ENCODE results near the gene HSD17B13. TPM values are rescaled to one million over a fixed set of nuclear protein-coding genes. Genes with fewer than 3 reads are reported as not detected.
"Not testable (repeated sequence)": the region's sequence is repeated elsewhere in the genome, so short reads cannot be mapped to it uniquely, and the experiment has no call there.

HSD17B13 gene
- total and polyA plus RNA-seq, 5 donors, result 0.09 to 0.14 (median 0.12) TPM; not detected in 1

DNA sequence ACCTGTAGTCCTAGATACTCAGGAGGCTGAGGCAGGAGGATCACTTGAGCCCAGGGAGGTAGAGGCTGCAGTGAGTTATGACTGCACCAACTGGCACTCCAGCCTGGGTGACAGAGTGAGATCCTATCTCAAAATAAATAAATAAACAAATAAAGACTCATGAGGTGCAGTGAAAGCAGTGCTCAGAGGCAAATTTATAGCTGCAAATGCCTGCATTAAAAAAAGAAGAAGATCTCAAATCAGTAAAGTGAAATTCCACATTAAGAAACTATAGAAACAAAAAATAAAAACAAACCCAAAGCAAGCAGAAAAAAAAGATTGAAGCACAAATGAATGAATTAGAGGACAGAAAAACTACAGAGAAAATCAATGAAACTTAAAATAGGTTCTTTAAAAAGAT lies 22.5 kb upstream of the HSD17B13 start:
- intact Hi-C loops (cut with DNase I), result no loop called here
- no peak overlapping the region for H3K27ac ChIP-seq (ENCODE audit: low read length)
- DNase-seq, result no peak
- H3K27me3 ChIP-seq (ENCODE audit: control insufficient read depth, insufficient read depth), result no peaks in the 10 kb centered on the region
- no peaks in the 10 kb centered on the region for H3K9me3 ChIP-seq (ENCODE audit: control insufficient read depth, low read length)
- no peak for ATAC-seq
- no peaks in the 10 kb centered on the region for H3K4me1 ChIP-seq (ENCODE audit: control insufficient read depth, insufficient read depth, low read length)
- H3K4me3 ChIP-seq (ENCODE audit: low read length), result no peak overlapping the region

- no peaks in the 10 kb centered on the region for H3K27me3 ChIP-seq (ENCODE audit: control insufficient read depth, insufficient read depth)
- intact Hi-C loops (cut with DNase I), result no loop called here
- ATAC-seq (no peak), DNase-seq (no peak)
- no peaks in the 10 kb centered on the region for H3K9me3 ChIP-seq (ENCODE audit: control insufficient read depth, low read length)
- WGBS, result 96% methylated on average over 3 of the region's 3 CpGs
- H3K4me1 ChIP-seq (ENCODE audit: control insufficient read depth, insufficient read depth, low read length), result no peaks in the 10 kb centered on the region
- no peak overlapping the region for H3K27ac ChIP-seq (ENCODE audit: low read length)
- H3K4me3 ChIP-seq (ENCODE audit: low read length), result no peak overlapping the region
Observed at GRCh38 chr4:87342872-87343271, 20.2 kb upstream of the HSD17B13 start.

- intact Hi-C loops (cut with DNase I); H3K9me3 ChIP-seq (ENCODE audit: control insufficient read depth, low read length); H3K4me1 ChIP-seq (ENCODE audit: control insufficient read depth, insufficient read depth, low read length); H3K27me3 ChIP-seq (ENCODE audit: control insufficient read depth, insufficient read depth); H3K4me3 ChIP-seq (ENCODE audit: low read length); H3K27ac ChIP-seq (ENCODE audit: low read length): not testable (repeated sequence)
- ATAC-seq (peak; percentile 32 to 38), DNase-seq (peak in 1 of 3 donors; percentile 49)
- 70% methylated on average over 8 of the region's 8 CpGs for WGBS
Observed at GRCh38 chr4:87341954-87342635, 19.4 kb upstream of the HSD17B13 start.

DNA sequence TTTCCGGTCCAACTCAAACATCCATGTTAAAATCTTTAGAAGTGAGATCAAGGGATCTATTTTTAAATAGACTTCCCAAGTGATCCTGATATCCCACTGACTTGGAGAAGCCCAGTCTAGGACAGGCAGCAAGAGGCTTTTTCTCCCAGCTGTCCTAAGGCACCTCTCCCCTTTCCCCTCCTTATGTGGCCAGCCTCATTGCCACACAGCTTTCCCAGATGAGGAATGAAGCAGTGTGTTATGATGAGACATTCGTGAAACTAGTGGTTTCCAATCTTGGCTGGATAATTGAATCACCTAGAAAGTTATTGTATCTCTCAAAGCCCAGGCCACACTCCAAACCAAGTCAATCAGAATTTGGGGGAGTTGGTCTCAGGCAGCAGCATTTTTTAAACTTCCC lies 16.8 kb upstream of the HSD17B13 start:
- H3K4me1 ChIP-seq (ENCODE audit: control insufficient read depth, insufficient read depth, low read length), result no peaks in the 10 kb centered on the region
- H3K27ac ChIP-seq (ENCODE audit: low read length), result no peak overlapping the region
- ATAC-seq (no peak), DNase-seq (no peak)
- no peaks in the 10 kb centered on the region for H3K9me3 ChIP-seq (ENCODE audit: control insufficient read depth, low read length)
- intact Hi-C loops (cut with DNase I), result no loop called here
- 82% methylated on average over 2 of the region's 2 CpGs for WGBS
- H3K27me3 ChIP-seq (ENCODE audit: control insufficient read depth, insufficient read depth), result no peaks in the 10 kb centered on the region
- H3K4me3 ChIP-seq (ENCODE audit: low read length), result no peak overlapping the region

GRCh38 chr4:87337361-87337760 lies 14.7 kb upstream of the HSD17B13 start:
- no peak for ATAC-seq
- Histone ChIP-seq H3K9me3 (ENCODE audit: control insufficient read depth, low read length) (no peaks in the 10 kb centered on the region), H3K27ac (ENCODE audit: low read length) (no peak overlapping the region), H3K4me1 (ENCODE audit: control insufficient read depth, insufficient read depth, low read length) (no peaks in the 10 kb centered on the region), H3K27me3 (ENCODE audit: control insufficient read depth, insufficient read depth) (no peaks in the 10 kb centered on the region), H3K4me3 (ENCODE audit: low read length) (no peak overlapping the region)
- WGBS, result 73% methylated on average over 1 of the region's 1 CpG
- intact Hi-C loops (cut with DNase I), result no loop called here
- no peak for DNase-seq

- intact Hi-C loops (cut with DNase I), result no loop called here
- no peaks in the 10 kb centered on the region for H3K4me1 ChIP-seq (ENCODE audit: control insufficient read depth, insufficient read depth, low read length)
- no peaks in the 10 kb centered on the region for H3K27me3 ChIP-seq (ENCODE audit: control insufficient read depth, insufficient read depth)
- ATAC-seq, result no peak
- no peaks in the 10 kb centered on the region for H3K9me3 ChIP-seq (ENCODE audit: control insufficient read depth, low read length)
- WGBS, result 98% methylated on average over 1 of the region's 1 CpG
- no peak for DNase-seq
- H3K4me3 ChIP-seq (ENCODE audit: low read length), result no peak overlapping the region
- H3K27ac ChIP-seq (ENCODE audit: low read length), result no peak overlapping the region
Observed at GRCh38 chr4:87333267-87333666, 10.6 kb upstream of the HSD17B13 start.

DNA sequence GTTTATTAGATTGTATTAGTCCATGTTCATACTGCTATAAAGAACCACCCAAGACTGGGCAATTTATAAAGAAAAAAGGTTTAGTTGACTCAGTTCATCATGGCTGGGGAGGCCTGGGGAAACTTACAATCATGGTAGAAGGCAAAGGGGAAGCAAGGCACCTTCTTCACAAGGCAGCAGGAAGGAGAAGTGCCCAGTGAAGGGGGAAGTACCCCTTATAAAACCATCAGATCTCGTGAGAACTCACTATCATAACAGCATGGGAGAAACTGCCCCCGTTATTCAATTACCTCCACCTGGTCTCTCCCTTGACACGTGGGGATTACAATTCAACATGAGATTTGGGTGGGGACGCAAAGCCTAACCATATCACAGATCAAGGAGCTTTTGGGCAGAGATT lies 8.1 kb upstream of the HSD17B13 start:
- ATAC-seq, result no peak
- no peaks in the 10 kb centered on the region for H3K9me3 ChIP-seq (ENCODE audit: control insufficient read depth, low read length)
- H3K4me3 ChIP-seq (ENCODE audit: low read length), result no peak overlapping the region
- intact Hi-C loops (cut with DNase I), result no loop called here
- WGBS, result 92% methylated on average over 4 of the region's 4 CpGs
- no peak overlapping the region for H3K27ac ChIP-seq (ENCODE audit: low read length)
- no peaks in the 10 kb centered on the region for H3K4me1 ChIP-seq (ENCODE audit: control insufficient read depth, insufficient read depth, low read length)
- no peaks in the 10 kb centered on the region for H3K27me3 ChIP-seq (ENCODE audit: control insufficient read depth, insufficient read depth)
- DNase-seq, result no peak

DNA sequence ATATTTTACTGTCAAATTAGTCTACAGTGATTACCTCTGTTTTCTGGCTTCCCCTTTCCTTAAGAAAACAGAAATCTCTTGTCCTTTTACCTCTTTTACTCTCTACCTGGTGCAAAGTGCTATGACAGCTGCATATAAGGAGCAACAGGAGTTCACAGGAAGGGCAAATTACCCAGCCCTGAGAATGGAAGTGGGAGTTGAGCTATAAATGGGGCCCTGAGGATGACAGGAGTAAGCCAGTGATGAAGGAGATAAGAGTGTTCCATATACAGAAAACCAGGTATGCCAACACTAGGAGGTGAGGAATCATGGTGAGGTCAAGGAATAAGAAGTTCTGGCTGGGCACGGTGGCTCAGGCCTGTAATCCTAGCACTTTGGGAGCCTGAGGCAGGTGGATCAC lies 4.5 kb upstream of the HSD17B13 start:
- DNase-seq, result no peak
- no peaks in the 10 kb centered on the region for H3K4me1 ChIP-seq (ENCODE audit: control insufficient read depth, insufficient read depth, low read length)
- no peaks in the 10 kb centered on the region for H3K9me3 ChIP-seq (ENCODE audit: control insufficient read depth, low read length)
- H3K4me3 ChIP-seq (ENCODE audit: low read length), result no peak overlapping the region
- 94% methylated on average over 1 of the region's 1 CpG for WGBS
- no peak overlapping the region for H3K27ac ChIP-seq (ENCODE audit: low read length)
- intact Hi-C loops (cut with DNase I), result no loop called here
- no peak for ATAC-seq
- H3K27me3 ChIP-seq (ENCODE audit: control insufficient read depth, insufficient read depth), result no peaks in the 10 kb centered on the region

DNA sequence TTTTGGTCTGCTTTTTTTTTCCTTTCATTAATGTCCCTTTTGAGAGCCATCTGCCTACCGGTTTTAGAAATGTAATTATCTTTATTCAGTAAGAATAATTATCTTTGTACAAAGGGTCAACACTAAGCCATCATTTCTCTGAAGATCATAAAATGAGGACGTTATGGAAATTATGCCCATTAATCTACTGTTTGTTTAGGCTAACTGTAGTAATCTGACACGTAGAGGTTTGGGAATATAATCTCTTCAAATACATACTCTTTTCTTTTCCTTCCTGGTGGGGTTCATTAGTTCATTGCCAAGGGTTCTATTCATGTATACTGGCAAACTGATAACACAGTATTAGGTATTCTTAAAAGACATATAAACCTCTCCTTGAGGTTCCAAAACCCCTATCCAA lies 3.8 kb upstream of the HSD17B13 start:
- WGBS, result 64% methylated on average over 3 of the region's 3 CpGs
- no peak overlapping the region for H3K27ac ChIP-seq (ENCODE audit: low read length)
- H3K4me1 ChIP-seq (ENCODE audit: control insufficient read depth, insufficient read depth, low read length), result no peaks in the 10 kb centered on the region
- intact Hi-C loops (cut with DNase I), result no loop called here
- no peaks in the 10 kb centered on the region for H3K9me3 ChIP-seq (ENCODE audit: control insufficient read depth, low read length)
- ATAC-seq (no peak), DNase-seq (no peak)
- no peaks in the 10 kb centered on the region for H3K27me3 ChIP-seq (ENCODE audit: control insufficient read depth, insufficient read depth)
- no peak overlapping the region for H3K4me3 ChIP-seq (ENCODE audit: low read length)

DNA sequence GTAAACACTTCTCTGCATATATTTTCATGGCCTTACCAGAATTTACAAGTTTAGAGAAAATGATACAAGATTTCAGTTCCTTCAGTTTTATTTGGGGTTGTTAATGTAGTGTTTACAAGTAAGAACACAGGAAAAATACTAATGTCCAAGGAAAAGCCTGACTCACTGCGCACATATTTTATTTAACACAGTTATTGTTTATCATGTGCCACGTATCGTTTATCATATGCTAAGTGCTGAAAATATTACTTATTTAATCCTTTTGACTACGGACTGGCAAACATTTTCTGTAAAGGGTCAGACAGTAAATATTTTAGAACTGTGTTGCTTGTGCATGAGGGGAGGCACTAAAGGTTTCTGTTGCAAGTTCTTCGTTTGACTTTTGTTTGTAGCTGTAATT lies 794 bp downstream of the HSD17B13 start:
- no peaks in the 10 kb centered on the region for H3K27me3 ChIP-seq (ENCODE audit: control insufficient read depth, insufficient read depth)
- H3K27ac ChIP-seq (ENCODE audit: low read length), result no peak overlapping the region
- no peak overlapping the region for H3K4me3 ChIP-seq (ENCODE audit: low read length)
- intact Hi-C loops (cut with DNase I), result no loop called here
- 70% methylated on average over 5 of the region's 5 CpGs for WGBS
- DNase-seq (no peak), ATAC-seq (no peak)
- no peaks in the 10 kb centered on the region for H3K4me1 ChIP-seq (ENCODE audit: control insufficient read depth, insufficient read depth, low read length)
- no peaks in the 10 kb centered on the region for H3K9me3 ChIP-seq (ENCODE audit: control insufficient read depth, low read length)

DNA sequence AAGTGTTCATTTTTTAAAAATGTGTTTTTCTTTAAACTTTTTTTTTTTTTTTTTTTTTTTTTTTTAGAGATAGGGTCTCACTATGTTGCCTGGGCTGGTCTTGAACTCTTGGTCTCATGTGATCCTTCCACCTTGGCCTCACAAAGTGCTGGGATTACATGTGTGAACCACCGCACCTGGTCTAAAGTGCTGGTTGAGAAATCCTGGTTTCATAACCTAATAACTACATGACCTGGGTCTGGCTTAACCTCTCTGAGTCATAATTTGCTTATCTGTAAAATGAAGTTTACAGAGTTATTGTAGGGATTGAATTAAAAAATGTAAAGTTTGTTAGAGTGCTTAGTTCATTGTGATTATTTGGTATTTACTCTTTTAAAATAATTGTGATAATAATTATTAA lies 5.2 kb downstream of the HSD17B13 start:
- intact Hi-C loops (cut with DNase I), result no loop called here
- H3K4me3 ChIP-seq (ENCODE audit: low read length), result no peak overlapping the region
- no peaks in the 10 kb centered on the region for H3K9me3 ChIP-seq (ENCODE audit: control insufficient read depth, low read length)
- no peaks in the 10 kb centered on the region for H3K4me1 ChIP-seq (ENCODE audit: control insufficient read depth, insufficient read depth, low read length)
- no peak for DNase-seq
- ATAC-seq, result no peak
- H3K27me3 ChIP-seq (ENCODE audit: control insufficient read depth, insufficient read depth), result no peaks in the 10 kb centered on the region
- H3K27ac ChIP-seq (ENCODE audit: low read length), result no peak overlapping the region
- 96% methylated on average over 1 of the region's 1 CpG for WGBS

GRCh38 chr4:87316961-87317360 lies 5.7 kb downstream of the HSD17B13 start:
- DNase-seq (no peak), ATAC-seq (no peak)
- no peak overlapping the region for H3K4me3 ChIP-seq (ENCODE audit: low read length)
- no peak overlapping the region for H3K27ac ChIP-seq (ENCODE audit: low read length)
- WGBS, result 84% methylated on average over 3 of the region's 3 CpGs
- H3K4me1 ChIP-seq (ENCODE audit: control insufficient read depth, insufficient read depth, low read length), result no peaks in the 10 kb centered on the region
- intact Hi-C loops (cut with DNase I), result no loop called here
- H3K9me3 ChIP-seq (ENCODE audit: control insufficient read depth, low read length), result no peaks in the 10 kb centered on the region
- no peaks in the 10 kb centered on the region for H3K27me3 ChIP-seq (ENCODE audit: control insufficient read depth, insufficient read depth)

Data from right cardiac atrium (tissue), 5 donors.